ENCODE results near the gene ACSS3.

ACSS3 gene

GRCh38 chr12:81205416-81205815 is 127.5 kb downstream of the ACSS3 start:
- H3K4me3 ChIP-seq (ENCODE audit: low read depth, low read length), result no peak overlapping the region
- TF ChIP-seq ZNF133 (tag by site-specific recombination; IDR thresholded peaks at IDR 0.05) (no peak), ZNF701 (tag by site-specific recombination; IDR thresholded peaks at IDR 0.05) (no peak), ZNF184 (tag by site-specific recombination; IDR thresholded peaks at IDR 0.05) (no peak), ZNF843 (tag by site-specific recombination; IDR thresholded peaks at IDR 0.05) (no peak), PRDM1 (tag by site-specific recombination; IDR thresholded peaks at IDR 0.05) (no peak), ZNF324 (tag by site-specific recombination; IDR thresholded peaks at IDR 0.05) (no peak), WT1 (tag by site-specific recombination; IDR thresholded peaks at IDR 0.05) (no peak), ZNF645 (tag by site-specific recombination; IDR thresholded peaks at IDR 0.05) (no peak), ZNF777 (tag by site-specific recombination; IDR thresholded peaks at IDR 0.05; ENCODE audit: borderline replicate concordance) (no peak), ZNF350 (tag by site-specific recombination; IDR thresholded peaks at IDR 0.05) (no peak), ZNF707 (tag by site-specific recombination; IDR thresholded peaks at IDR 0.05) (no peak), OVOL3 (tag by site-specific recombination; IDR thresholded peaks at IDR 0.05) (no peak), ZNF670 (tag by site-specific recombination; IDR thresholded peaks at IDR 0.05; ENCODE audit: low read depth) (no peak), ZNF571 (tag by site-specific recombination; IDR thresholded peaks at IDR 0.05) (no peak), ZNF433 (tag by site-specific recombination; IDR thresholded peaks at IDR 0.05; ENCODE audit: low read depth) (no peak), ZNF560 (tag by site-specific recombination; IDR thresholded peaks at IDR 0.05; ENCODE audit: borderline replicate concordance) (no peak), ZNF830 (tag by site-specific recombination; IDR thresholded peaks at IDR 0.05; ENCODE audit: low read depth) (no peak), ZNF529 (tag by site-specific recombination; IDR thresholded peaks at IDR 0.05; ENCODE audit: insufficient replicate concordance) (no peak), ZNF747 (tag by site-specific recombination; IDR thresholded peaks at IDR 0.05) (no peak), ZNF121 (tag by site-specific recombination; IDR thresholded peaks at IDR 0.05) (no peak)
- peaks cover 19% of the 10 kb centered on the region for H3K4me1 ChIP-seq (ENCODE audit: control insufficient read depth, insufficient read depth, low read length)
- POLR2A ChIA-PET, result no interaction called here
- CTCF ChIA-PET, result no interaction called here
- no peak overlapping the region for H3K27ac ChIP-seq (ENCODE audit: extremely low read depth, low read depth, low read length)
- no peaks in the 10 kb centered on the region for H3K9me3 ChIP-seq (ENCODE audit: control insufficient read depth, insufficient read depth, low read depth, low read length)
- no peaks in the 10 kb centered on the region for H3K36me3 ChIP-seq (ENCODE audit: control insufficient read depth in 2 of 2, insufficient read depth in 1 of 2, low read length in 2 of 2)

DNA sequence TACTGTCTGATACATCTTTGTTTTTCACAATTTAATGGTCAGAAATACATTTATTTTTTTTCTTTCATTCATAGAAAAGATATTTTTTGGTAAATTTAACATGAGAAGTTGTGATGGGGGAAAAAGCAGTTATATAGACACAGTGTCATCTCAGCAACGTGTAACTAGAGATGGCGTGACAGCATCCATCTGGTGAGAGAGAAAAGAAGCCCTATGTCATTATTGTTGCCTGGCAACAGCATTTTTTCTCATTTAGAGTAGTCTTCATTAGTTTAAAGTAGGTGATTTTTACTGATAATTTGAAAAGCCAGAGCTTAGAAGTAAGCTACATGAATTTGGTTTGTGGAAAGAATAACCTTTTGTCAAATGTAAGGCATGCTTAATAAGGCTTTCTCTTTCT is 128.6 kb downstream of the ACSS3 start:
- TF ChIP-seq HOXA7 (CRISPR knock-in tag; IDR thresholded peaks at IDR 0.05; ENCODE audit: borderline replicate concordance) (no peak), ZBTB49 (tag by site-specific recombination; IDR thresholded peaks at IDR 0.05; ENCODE audit: low read depth) (no peak)
- POLR2A ChIA-PET, result no interaction called here
- peaks cover 19% of the 10 kb centered on the region for H3K4me1 ChIP-seq (ENCODE audit: control insufficient read depth, insufficient read depth, low read length)
- H3K27ac ChIP-seq (ENCODE audit: extremely low read depth, low read depth, low read length), result no peak overlapping the region
- no peak overlapping the region for H3K4me3 ChIP-seq (ENCODE audit: low read depth, low read length)
- no peaks in the 10 kb centered on the region for H3K9me3 ChIP-seq (ENCODE audit: control insufficient read depth, insufficient read depth, low read depth, low read length)
- CTCF ChIA-PET, result no interaction called here
- H3K36me3 ChIP-seq (ENCODE audit: control insufficient read depth in 2 of 2, insufficient read depth in 1 of 2, low read length in 2 of 2), result no peaks in the 10 kb centered on the region

- H3K4me1 ChIP-seq (ENCODE audit: control insufficient read depth, insufficient read depth, low read length), result peaks cover 19% of the 10 kb centered on the region
Observed at GRCh38 chr12:81207173-81207572, 129.3 kb downstream of the ACSS3 start.

More at GRCh38 chr12:81207173-81207572, 129.3 kb downstream of the ACSS3 start:
- POLR2A ChIA-PET, result no interaction called here
- TF ChIP-seq MZF1 (tag by site-specific recombination; IDR thresholded peaks at IDR 0.05; ENCODE audit: borderline replicate concordance), result no peak
- no peak for TF ChIP-seq ZNF621 (tag by site-specific recombination; IDR thresholded peaks at IDR 0.05)
- TF ChIP-seq, protein P1, sequence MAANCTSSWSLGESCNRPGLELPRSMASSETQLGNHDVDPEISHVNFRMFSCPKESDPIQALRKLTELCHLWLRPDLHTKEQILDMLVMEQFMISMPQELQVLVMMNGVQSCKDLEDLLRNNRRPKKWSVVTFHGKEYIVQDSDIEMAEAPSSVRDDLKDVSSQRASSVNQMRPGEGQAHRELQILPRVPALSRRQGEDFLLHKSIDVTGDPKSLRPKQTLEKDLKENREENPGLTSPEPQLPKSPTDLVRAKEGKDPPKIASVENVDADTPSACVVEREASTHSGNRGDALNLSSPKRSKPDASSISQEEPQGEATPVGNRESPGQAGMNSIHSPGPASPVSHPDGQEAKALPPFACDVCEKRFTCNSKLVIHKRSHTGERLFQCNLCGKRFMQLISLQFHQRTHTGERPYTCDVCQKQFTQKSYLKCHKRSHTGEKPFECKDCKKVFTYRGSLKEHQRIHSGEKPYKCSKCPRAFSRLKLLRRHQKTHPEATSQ (tag by site-specific recombination; IDR thresholded peaks at IDR 0.05), result no peak
- TF ChIP-seq ZFP37 (tag by site-specific recombination; IDR thresholded peaks at IDR 0.05), result no peak
- TF ChIP-seq ZNF157 (tag by site-specific recombination; IDR thresholded peaks at IDR 0.05), result no peak
- CTCF ChIA-PET, result no interaction called here
- H3K36me3 ChIP-seq (ENCODE audit: control insufficient read depth in 2 of 2, insufficient read depth in 1 of 2, low read length in 2 of 2), result no peaks in the 10 kb centered on the region
- no peak overlapping the region for H3K4me3 ChIP-seq (ENCODE audit: low read depth, low read length)
- no peaks in the 10 kb centered on the region for H3K9me3 ChIP-seq (ENCODE audit: control insufficient read depth, insufficient read depth, low read depth, low read length)
- H3K27ac ChIP-seq (ENCODE audit: extremely low read depth, low read depth, low read length), result no peak overlapping the region
